Muscle of arm (tissue), 12 donors: ENCODE results near the gene LNX1. TPM values are rescaled to one million over a fixed set of nuclear protein-coding genes. Genes with fewer than 3 reads are reported as not detected.

ENCODE experiments used
- DNase-seq: peaks from one replicate; pipeline ENCODE4 v3.0.0-alpha.2; 2013
- polyA plus RNA-seq, 12 donors: library from polyadenylated mRNA; unstranded; fragments of 120-200 nt; gene quantifications; one replicate each; pipeline ENCODE4 v1.2.1, GENCODE V29; 2013; ENCODE audit not compliant: insufficient read length in 12 of 12

LNX1 gene
- polyA plus RNA-seq, 12 donors: 4.2 to 7.0 (median 5.0) TPM; not detected in 2

GRCh38 chr4:53536328-53536727 is 55.0 kb downstream of the LNX1 start:
- DNase-seq: no peak

GRCh38 chr4:53535567-53535966 is 55.7 kb downstream of the LNX1 start:
- DNase-seq: no peak

- DNase-seq: no peak
These were observed 56.6 kb downstream of the LNX1 start for GRCh38 chr4:53534684-53535083.

- no peak for DNase-seq
These were observed 58.8 kb downstream of the LNX1 start for GRCh38 chr4:53532521-53532920.

- no peak for DNase-seq
These were observed 59.6 kb downstream of the LNX1 start for GRCh38 chr4:53531585-53532224.

- no peak for DNase-seq
These were observed 62.3 kb downstream of the LNX1 start for GRCh38 chr4:53529025-53529424.

GRCh38 chr4:53527930-53528329 is 63.4 kb downstream of the LNX1 start:
- DNase-seq: no peak

- DNase-seq: no peak
These were observed 64.0 kb downstream of the LNX1 start for GRCh38 chr4:53527326-53527725.

GRCh38 chr4:53522334-53522733 is 69.0 kb downstream of the LNX1 start:
- no peak for DNase-seq

- DNase-seq: no peak
These were observed 71.2 kb downstream of the LNX1 start for GRCh38 chr4:53520116-53520515.

GRCh38 chr4:53518807-53519206 is 72.5 kb downstream of the LNX1 start:
- DNase-seq: no peak

- DNase-seq: no peak
These were observed 76.2 kb downstream of the LNX1 start for GRCh38 chr4:53515076-53515475.

GRCh38 chr4:53514509-53514908 is 76.8 kb downstream of the LNX1 start:
- DNase-seq: no peak

GRCh38 chr4:53512608-53513007 is 78.7 kb downstream of the LNX1 start:
- no peak for DNase-seq

GRCh38 chr4:53511014-53511413 is 80.3 kb downstream of the LNX1 start:
- DNase-seq: no peak

GRCh38 chr4:53510321-53510720 is 81.0 kb downstream of the LNX1 start:
- DNase-seq: peak; percentile 28

GRCh38 chr4:53508446-53508845 is 82.8 kb downstream of the LNX1 start:
- no peak for DNase-seq

GRCh38 chr4:53507671-53508286 is 83.5 kb downstream of the LNX1 start:
- peak; percentile 65 for DNase-seq

GRCh38 chr4:53507058-53507457 is 84.2 kb downstream of the LNX1 start:
- DNase-seq: no peak

- DNase-seq: no peak
These were observed 85.3 kb downstream of the LNX1 start for GRCh38 chr4:53505947-53506346.

- no peak for DNase-seq
These were observed 89.2 kb downstream of the LNX1 start for GRCh38 chr4:53502094-53502493.

GRCh38 chr4:53501561-53501960 is 89.7 kb downstream of the LNX1 start:
- DNase-seq: no peak

- no peak for DNase-seq
These were observed 90.7 kb downstream of the LNX1 start for GRCh38 chr4:53500546-53500945.

GRCh38 chr4:53499791-53500190 is 91.5 kb downstream of the LNX1 start:
- no peak for DNase-seq
